NCI-H2171 (cell line): ENCODE data around the gene DTWD1.
"Not testable (repeated sequence)": the region's sequence is repeated elsewhere in the genome, so short reads cannot be mapped to it uniquely, and the experiment has no call there.

Source experiments
- DNase-seq: peaks from one replicate; lab custom pipeline; 2025; lab: John Stamatoyannopoulos, UW

The DTWD1 gene, protein sequence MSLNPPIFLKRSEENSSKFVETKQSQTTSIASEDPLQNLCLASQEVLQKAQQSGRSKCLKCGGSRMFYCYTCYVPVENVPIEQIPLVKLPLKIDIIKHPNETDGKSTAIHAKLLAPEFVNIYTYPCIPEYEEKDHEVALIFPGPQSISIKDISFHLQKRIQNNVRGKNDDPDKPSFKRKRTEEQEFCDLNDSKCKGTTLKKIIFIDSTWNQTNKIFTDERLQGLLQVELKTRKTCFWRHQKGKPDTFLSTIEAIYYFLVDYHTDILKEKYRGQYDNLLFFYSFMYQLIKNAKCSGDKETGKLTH

DNA sequence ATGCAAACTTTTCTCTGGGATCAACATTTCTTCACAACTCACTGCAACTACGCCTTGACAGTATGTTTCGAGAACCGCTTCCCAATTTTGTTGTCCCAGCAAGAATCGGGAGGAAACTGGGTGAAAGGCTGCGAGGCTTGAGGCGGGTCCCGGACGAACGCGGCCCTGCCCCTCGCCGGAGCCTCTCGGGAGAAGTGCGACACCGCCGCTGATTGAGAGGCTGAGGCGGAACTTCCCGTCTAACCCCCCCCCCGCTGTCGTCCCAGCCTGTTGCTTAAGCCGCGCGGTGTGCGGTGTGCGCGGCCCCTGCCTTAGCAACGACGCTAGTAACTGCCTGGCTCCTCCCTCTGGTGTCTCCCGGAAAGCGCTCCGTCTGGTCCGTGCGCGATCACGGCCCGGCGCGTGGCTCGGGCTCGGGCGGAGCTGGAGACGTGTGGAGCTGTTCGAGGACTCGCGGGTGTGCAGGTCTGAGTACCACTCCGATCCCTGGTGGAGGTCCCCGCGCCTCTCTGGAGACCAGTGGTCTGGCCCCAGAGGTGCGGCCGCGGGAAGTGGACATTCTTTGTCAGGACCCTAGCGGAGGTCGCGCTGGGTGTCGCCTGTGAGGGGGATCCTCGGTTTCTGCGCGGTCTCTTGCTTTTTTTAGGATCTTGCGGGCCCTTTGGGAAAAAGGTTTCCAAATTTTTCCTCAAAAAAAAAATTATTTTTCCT is at the start of gene DTWD1, which contains the start of gene FAM227B:
TSS of gene DTWD1 (plus strand) at position 391 of the 711 bp plus-strand sequence. CDS start 4,120 bp downstream, outside the sequence.
TSS of gene FAM227B (minus strand) at position 161 of the 711 bp plus-strand sequence. CDS start 5,647 bp downstream, outside the sequence.
- peak; percentile 97 for DNase-seq

DNA sequence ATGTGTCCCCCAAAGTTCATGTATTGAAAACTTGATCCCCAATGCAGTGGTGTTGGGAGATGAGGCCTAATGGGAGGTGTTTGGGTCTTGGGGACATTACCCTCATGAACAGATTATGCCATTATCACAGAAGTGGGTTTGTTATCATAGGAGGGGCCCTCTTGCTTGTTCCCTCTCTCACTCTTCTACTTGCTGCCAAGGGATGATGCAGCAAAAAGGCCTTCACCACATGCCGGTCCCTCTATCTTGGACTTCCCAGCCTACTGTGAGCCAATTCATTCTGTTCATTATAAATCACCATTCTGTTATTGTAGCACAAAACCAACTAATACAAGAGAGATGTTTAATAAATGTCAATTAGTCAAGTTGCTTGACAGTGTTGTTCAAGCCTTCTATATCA is 47.4 kb upstream of the DTWD1 start:
- DNase-seq: no peak

DNA sequence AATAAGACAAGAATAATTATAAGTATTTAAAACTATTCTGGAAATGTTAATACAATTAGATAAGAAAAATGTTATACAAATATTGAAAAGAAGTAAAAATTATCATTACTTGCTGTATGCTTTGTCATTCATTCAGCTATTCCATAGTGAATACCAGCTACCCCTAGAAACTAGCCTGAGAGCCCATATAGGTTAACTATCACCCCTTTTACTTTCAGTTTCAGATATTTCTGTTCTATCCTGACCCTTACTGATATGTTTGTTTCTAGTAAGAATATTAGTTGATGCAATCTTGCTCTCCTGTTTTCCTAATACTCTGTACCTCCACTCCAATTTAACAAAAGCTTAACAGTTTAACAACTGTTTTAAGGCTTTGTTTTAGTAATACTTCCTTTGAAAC is 31.8 kb upstream of the DTWD1 start:
- DNase-seq: no peak

DNA sequence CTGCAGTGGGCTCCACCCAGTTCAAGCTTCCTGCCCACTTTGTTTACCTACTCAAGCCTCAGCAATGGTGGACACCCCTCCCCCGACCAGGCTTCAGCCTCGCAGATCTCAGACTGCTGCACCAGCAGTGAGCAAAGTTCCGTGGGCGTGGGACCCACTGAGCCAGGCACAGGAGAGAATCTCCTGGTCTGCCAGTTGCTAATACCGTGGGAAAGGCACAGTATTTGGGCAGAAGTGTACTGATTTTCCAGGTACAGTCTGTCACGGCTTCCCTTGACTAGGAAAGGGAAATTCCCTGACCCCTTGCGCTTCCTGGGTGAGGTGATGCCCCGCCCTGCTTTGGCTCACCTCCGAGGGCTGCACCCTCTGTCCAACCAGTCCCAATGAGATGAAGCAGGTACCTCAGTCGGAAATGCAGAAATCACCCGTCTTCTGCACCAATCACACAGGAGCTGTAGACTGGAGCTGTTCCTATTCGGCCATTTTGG is 28.0 kb upstream of the DTWD1 start:
- not testable (repeated sequence) for DNase-seq

DNA sequence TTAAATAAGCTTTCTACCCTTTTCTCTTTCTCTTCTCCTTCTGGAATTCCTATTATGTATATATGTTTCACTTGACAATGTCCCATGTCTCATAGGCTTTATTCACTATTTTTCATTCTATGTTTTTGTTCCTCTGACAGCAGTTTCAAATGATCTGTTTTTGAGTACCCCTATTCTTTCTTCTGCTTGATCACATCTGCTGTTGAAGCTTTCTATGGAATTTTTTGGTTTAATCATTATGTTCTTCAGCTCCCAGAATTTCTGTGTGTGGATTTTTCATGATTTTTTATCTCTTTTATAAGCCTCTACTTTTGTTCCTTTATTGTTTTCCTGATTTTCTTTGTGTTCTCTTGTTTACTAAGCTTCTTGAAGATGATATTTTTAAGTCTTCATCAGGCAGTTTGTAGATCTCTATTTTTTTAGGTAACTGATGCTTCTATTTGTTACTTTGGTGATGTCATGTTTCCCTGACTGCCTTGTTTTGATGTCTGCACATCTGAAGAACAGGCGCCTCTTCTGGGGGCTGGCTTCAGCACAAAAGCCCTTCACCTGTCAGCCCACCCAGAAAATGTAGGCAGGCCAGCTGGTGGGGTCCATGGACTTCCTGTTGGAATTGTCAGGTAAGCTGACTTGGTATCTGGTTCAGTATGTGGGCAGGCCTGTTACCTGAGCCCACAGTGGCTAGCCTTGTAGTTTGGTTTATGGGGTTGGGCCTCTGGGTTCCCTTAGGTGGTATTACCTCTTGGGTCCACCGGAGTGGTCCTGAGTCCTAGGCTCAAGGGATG is 16.0 kb upstream of the DTWD1 start:
- DNase-seq: no peak

DNA sequence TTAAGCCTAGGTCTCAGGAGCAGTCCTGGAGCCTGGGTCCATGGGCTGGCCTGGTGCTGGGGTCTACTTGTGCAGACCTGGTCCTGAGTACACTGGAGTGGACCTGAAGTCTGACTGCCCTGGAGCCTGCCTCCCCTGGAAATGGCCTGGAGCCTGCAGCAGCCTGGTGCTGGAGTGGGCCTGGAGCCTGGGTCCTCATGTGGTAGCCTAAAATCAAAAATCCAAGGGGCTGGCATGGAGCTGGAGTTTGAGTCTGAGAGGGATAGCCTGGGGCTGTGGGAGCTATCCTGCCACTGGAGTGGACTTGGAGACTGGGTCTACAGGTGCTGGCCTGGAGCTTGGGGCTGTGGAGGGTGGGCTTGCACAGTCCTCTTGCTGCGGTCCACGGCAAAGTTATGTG is 15.3 kb upstream of the DTWD1 start:
- no peak for DNase-seq

DNA sequence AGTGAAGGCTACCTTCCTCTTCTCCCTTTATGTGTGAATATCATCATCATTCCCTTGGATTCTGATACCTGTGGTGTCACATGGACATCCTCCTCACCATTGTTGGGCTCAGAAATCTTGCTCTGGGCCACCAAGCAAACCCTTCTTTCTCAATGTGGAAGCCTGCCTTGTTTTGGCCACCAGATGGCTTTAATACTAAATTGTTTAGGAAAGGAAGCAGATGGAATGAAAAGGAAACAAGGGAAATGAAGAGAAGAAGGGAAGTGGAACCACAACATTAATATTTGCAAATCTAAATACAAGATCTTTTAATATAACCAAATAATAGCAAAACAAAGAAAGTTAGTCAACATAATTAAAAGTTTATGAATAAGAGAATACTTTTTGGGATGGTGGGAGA is 14.3 kb upstream of the DTWD1 start:
- no peak for DNase-seq

DNA sequence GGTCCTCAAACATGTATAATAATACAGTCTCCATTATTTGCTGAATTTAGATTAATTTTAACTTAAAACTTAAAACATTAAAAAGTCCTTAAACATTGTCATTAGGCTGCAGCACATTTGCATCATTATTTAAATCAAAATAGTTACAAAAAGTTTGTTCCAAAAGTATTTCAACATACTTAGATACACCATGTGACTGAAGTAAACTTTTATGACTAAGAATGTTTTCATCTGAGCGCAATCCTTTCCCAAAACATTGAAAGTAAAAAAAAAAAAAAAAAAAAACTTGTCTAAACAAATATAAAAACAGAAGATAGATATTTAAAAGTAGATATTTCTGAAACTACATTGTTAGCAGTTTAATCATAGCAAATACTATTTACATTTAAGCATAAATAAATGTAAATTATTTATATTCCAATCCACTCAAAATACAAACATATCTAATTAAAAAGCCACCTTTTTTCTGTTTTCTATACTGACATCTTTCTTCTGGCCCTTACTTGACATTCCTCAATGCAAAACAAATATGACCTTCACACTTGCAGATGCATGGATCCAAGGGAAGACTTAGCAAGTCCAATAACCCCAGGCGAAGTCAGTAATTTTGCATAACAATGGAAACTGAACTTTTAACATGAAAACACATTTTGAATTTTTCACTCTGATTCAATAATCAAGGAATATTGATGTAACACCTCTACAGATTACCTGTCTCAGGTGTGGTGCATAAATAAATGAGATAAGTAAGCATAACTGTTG is 10.5 kb upstream of the DTWD1 start:
- no peak for DNase-seq

DNA sequence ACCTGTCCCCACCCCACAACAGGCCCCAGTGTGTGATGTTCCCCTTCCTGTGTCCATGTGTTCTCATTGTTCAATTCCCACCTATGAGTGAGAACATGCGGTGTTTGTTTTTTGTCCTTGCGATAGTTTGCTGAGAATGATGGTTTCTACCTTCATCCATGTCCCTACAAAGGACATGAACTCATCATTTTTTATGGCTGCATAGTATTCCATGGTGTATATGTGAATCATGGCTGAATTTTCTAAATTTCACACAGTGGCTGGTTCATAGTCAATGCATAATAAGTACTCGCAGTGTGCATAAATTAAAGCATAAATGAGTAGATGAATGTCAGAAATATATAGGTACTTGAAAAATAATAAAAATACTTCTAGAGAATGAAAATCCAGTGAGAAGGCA is 8.6 kb upstream of the DTWD1 start:
- not testable (repeated sequence) for DNase-seq

DNA sequence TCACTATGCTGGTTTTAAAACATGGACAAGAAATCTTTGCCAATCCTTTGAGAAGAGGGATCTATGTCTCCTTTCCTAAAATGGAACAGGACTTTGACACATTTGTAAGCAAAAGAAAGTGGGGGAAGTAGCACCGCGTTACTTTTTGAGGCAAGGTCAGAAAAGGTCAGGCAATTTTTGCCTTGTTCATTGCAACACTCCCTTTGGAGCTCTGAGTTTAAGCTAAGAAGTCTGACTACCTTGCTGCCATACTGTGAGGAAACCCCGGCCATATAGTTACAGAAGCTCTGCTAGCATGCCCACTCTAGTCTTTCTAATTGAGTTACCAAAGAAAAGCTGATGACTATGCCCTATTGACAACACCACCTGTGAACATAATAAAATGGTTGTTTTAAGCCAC is 1.6 kb upstream of the DTWD1 start:
- DNase-seq: no peak

DNA sequence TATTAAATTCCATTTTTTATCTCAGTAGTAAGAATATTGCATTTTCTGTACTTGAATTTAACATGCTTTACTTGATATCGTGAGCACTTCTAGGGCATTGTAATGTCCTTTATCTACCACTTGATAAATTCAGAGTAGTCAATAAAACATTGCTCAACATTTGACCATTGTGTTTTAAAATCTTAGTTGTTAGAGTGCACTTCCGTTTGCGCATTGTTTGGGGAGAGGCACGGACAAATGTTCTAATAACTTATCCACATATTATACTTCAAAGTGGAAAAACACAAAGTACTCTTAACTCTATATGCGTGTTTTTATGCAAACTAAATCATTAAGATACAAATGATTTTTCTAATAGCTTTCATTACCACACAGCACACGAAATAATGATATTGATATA is 649 bp upstream of the DTWD1 start:
- no peak for DNase-seq

DNA sequence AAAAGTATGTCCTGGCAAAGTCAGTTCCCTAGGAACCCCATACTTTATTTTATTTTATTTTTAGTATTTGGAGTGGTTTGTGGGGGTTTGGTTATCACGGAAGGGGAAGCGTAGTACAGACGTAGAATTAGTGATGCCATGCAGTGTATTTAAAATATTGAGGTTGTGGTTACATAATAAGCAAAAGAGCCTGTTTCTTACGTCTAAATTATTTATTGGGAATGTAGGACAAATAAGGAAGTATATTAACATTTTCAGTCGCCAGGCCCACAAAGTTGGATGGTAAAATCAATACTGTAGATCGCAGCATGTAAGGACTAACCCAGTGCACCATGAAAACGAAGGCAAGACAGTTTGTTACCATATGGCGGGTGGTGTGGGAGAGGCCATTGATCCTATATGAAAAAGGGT is 558 bp downstream of the DTWD1 start:
- DNase-seq: no peak

DNA sequence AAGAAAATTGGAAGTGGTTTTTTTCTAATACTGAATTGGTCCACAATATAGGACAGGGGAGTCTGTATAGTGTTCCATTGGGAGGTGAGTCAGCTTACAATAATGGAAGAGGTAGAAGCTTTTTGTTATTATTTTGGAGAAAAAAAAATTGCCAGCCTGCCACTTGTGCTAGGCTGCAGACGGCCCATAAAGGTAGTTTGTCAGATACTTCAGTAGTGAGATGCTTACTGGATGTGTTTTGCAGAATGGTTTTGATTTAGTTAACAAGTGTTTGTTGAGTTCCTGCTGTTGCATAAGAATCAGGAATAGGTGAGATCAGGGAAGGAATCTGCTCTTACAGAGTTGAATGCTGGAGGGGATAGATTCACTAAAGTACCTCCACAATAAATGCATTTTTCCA is 1.0 kb downstream of the DTWD1 start:
- no peak for DNase-seq

DNA sequence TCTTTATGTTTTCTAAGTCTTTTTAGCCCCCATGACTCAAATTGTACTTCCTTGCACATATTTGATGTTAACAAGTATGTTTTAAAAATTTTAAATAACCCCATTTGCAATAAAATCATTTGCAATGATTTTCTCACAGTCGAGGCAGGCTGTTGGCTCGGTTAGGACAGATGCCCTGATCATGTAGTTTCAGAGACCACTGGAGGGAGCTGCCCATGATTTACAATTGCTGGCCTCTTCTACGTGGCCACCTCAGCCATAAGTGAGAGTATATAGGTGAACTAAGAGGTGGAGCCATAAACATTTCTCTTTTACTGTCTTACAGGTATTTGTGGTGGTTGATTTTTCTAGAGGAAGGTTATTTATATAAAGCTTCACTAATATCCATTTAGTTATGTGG is 1.7 kb downstream of the DTWD1 start:
- no peak for DNase-seq

DNA sequence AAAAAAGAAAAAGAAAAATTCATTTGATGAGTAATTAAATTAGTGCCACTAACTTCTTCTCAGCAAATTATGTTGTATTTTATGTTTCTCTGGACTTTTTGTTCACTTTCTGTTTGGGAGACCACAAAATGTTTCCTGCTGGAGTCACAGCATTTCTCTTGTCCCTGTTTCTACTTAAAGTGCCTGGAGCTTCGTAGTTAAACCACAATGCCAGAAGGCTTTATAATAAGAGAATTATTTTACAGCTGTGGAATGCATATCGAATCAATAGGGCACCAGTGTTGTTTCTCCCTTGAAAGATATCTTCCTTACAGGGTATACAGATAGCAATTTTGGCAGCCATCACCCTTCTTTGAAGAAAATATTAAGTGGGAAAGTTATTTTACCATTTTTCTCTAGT is 3.2 kb downstream of the DTWD1 start:
- no peak for DNase-seq

DNA sequence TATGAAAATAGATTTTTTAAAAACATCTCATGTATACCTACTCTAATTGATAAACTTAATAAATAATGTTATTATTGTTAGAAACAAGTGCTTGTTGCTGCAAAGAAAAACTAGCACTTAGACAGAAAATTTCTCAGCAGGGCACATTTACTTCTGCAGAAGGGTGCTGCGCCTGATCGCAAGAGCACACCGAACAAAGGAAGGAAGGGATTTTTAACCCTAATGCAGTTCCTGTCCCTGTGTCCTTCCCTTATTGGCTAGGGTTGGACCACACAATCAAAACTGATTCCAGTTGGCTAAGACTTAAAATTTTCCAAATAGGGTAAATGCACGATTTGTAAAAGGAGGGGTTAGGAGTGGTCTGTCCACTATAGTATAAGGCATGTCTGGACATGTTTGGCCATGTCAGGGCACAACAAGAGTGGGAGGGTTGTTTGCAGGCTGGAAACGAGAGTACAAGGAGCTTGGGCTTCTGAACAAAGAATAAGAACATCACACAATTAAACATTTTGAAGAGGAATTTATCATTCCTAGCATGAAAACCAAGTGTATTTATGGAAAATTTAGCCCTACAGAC is 4.7 kb downstream of the DTWD1 start:
- no peak for DNase-seq

DNA sequence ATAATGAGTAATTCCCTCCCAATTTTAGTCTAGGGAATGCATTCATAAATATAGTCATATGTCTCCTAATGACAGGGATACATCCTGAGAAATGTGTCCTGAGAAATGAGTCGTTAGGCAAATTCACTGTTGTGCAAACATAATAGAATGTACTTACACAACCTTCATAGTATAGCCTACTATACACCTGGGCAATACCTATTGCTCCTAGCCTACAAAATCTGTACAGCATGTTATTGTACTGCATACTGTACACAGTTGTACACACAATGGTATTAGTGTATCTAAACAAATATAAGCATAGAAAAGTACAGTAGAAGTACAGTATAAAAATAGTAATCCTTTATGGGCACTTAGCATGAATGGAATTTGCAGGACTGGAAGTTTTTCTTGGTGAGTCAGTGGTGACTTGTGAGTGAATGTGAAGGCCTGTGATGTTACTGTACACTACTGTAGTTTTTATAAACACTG is 6.6 kb downstream of the DTWD1 start:
- no peak for DNase-seq

DNA sequence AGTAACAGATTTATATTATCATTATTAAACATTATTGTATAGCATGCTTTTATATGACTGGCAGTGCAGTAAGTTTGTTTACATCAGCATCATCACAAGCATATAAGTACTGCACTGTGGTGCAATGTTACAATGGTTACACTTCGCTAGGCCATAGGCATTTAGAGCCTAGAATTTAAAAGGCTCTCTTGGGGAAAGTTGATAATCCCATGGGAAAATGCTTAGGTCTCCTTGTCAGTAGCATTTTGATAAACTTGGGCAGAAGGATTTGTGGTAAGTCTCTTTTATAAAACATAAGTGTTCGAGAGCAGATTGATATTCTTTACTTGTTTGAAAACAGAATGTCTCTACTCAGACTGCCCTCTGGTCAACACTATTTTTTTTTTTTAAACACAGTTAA is 7.5 kb downstream of the DTWD1 start:
- DNase-seq: no peak

DNA sequence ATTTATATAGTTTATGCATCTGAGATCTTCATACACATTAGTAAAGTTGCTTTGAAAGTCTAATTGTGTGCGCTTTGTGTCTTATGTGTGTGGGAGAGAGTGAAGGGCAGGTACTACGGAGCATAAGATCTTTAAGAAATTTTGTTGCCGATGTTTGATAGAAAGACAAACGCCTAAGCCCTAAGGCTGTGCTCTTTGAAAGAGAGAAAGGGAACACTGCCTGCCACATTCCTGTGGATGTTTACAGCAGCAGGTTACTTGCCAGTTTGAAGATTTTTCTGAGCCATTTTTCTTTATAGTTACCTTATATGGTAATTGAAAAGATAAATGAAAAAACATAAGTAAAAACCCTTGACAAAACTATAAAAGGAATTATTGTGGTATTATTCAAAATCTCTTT is 17.0 kb downstream of the DTWD1 start:
- no peak for DNase-seq

DNA sequence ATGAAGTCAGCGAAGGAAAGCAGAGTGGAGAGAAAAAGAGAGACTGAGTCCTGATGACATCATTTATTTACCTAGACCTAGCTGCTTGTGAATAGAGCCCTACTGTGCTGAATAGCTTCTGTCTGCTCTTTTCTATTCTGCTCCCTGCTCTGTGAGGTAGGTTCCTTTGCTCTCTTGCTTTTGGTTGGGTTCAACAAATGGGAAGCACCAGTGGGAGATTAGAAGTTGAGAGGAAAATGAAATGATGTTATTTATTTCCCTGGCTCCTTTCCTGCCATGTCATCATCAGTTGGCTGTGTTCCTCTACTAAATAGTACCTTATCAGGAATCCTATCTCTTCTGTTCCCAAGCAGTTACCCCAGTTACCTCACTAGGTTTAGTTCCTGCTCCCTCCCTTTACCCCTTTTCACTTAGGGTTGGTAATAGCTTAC is 23.5 kb downstream of the DTWD1 start:
- DNase-seq: no peak

DNA sequence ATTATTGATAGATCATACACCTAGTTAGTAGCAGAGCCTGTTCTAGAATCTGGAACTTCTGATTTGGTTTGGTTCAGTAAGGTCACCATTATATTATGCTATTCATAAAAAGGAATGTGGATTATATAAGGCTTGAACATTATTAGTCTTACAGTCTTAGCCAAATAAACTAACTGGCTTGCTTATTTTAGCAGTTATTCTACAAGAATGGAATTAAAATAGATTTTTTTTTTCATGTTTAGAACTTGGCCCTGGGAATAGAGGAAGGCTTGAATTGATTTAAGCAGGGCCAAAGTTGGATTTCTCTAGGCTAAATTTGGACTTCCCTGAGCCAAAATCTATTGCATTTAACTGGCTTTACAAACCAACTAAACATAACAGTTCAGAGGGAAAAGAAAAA is 24.4 kb downstream of the DTWD1 start:
- DNase-seq: no peak
